Measurements from ENCODE around the gene VSTM1.

DNA sequence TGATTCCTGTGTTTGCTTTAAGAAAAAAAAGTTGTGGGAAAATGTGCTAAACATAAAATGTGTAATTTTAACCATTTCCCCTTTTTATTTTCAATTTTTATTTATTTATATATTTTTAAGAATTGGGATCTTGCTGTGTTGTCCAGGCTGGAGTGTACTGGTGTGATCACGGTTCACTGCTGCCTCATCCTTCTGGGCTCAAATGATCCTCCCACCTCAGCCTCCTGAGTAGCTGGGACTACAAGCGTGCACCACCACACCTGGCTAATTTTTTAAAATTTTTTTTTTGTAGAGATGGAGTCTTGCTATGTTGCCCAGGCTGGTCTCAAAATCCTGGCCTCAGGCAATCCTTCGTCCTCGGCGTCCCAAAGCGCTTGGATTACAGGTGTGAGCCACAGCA, 53.2 kb downstream of the VSTM1 start:
- no peak for TF ChIP-seq CTCF (IDR thresholded peaks at IDR 0.05; ENCODE audit: low read depth, low read length)
- no peak for TF ChIP-seq EZH2phosphoT487 (IDR thresholded peaks at IDR 0.05; ENCODE audit: low read depth)
